ENCODE measurements around the gene HOXD12. TPM values are rescaled to one million over a fixed set of nuclear protein-coding genes. Genes with fewer than 3 reads are reported as not detected.

The HOXD12 gene
- total RNA-seq, 1 experiment from 2014 or later: not detected

DNA sequence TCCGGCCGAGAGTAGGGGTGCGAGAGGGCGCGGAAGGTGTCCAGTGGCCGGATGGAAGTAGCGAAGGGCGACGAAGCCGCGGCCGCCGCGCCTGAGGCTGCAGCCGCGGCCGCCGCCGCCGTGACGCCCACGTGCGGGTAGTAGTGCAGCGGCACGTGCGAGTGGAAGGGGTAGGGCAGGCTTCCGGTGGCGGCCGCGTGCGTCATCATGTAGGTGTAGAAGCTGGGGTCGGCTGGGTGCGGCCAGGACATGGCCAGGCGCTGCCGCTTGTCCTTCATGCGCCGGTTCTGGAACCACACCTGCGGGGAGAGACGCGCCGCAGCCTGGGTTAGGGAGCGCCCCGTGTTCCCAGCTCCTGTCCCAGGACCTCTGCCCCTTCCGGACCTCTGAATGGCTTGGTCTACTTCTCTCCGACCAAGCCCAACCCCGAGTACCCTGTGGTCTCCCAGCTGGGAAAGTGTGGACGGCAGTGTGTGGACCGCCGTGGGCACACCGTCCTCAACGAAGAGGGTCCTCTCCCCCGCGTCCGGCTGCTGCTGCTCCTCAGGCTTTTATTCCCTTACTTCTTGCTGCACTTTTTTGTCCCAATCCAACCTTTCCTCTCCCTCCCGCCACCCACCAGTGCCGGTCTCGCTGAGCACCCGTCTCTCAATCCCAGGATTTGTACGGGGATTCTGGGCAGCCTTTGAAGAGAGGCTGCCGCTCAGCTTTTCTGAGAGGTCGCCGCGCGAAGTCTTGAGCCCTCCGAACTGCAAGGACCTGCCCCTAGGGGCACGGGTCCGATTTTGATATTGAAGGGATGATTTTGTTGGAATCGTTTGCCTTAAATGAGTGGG is 18.8 kb upstream of the HOXD12 start:
- no peak for DNase-seq (ENCODE audit: low spot score)

DNA sequence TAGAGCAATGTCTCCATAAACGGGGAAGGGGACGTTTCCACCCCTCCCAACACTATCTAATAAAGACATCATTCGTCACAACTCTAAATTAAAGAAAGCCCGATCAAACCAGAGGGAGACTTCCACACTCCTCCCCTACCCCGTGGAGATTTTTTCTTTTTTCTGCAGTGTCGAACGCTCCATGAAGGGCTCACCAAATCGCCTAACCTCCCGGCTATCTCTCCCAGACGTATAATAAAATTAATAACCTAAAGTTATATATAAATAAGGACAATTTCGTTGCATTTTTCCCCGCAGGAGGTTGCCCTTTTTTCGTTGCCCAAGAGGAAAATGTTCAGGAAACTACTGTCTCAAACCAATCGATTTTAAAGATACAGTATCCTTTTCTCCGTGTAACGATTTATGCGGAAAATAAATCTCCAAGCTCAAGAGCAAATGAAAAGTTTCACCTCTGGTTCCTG is 18.2 kb upstream of the HOXD12 start:
- no peak for DNase-seq (ENCODE audit: low spot score)

DNA sequence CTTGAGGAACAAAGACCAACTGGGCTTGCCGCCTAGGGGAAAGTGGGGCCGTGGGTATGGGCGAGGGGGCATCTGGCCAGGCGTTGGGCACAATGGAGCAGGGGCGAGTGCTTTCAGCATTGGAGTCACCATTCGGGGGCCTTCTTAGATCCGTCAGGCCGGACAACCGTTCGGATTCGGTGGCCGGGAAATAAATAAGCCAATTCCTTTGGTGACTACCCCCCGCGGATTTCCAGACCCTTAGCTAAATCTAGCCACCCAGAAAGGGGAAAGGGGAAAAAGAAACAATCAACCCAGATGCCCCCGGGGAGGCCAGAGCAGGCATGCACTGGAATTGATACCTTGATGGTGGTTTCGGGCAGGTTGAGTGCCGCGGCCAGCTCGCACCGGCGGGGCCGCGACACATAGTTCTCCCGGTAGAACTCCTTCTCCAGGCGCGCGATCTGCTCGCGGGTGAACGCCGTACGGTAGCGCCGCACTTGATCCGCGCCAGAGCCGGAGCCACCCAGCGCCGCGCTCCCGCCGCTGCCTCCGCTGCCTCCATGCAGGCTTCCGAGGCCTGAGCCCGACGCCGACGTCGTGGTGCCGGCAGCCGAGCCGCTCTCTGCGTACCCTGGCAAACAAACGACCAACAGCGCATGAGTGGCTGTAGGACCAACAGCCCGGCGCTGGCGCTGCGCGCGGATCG is 17.6 kb upstream of the HOXD12 start:
- DNase-seq (ENCODE audit: low spot score): no peak

DNA sequence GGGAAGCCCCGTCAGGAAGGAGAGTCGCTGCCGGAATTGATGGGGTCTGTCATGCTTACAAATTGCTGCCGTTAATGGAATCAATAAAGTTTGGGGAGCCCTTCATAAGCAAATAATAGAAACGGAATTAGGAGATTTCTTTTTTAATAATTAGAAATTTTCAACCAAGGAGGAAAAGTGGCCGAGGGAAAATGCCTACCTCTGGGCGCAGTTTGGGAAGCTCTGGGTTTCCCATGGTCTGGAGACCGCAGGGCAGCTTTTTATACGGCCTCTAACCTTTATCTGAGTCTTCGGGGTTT is 17.1 kb upstream of the HOXD12 start:
- DNase-seq (ENCODE audit: low spot score): no peak

DNA sequence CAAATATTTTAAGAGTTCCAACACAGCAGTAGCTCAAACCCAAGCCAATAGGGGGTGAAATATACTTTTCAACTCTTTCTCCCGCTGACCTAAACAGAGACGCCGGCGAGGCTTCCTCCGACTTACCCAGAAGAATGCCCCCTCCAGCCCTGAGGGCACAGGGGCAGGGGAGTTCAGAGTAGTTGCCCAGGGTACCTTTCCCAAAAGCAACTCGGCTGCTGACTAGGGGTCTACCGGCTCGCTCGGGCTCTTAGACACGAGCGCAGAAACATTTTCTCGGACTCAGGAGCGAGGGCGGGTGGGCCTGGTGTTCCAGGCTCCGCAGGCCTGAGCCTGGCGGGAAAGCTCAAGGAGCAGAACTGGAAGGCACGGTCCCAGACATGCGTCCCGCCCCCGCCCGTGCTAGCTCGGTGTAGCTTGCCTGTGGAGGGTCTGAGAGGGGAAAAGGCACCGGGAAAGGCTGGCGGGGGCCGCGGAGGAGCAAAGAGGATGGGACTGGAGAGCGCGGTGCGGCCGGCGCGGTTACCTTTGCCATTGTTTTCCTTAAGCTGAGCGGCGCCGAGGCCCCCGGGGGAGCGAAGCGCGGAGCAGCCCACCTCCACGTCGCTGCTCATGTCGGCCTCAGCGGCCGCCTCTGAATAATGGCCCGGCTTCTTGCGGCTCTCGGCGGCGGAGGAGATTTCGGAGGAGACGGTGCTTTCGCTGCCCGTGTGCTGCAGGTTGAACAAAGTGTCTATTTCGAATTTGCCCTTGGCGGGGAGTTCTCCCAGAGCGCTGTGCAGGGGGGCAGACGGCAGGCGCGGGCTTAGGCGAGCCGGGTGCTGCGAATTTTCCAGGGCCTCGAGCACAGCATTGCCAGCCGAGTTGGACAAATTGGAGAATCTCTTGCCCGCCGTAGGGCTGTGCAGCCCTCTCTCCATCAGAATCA is 16.5 kb upstream of the HOXD12 start:
- no peak for DNase-seq (ENCODE audit: low spot score)

DNA sequence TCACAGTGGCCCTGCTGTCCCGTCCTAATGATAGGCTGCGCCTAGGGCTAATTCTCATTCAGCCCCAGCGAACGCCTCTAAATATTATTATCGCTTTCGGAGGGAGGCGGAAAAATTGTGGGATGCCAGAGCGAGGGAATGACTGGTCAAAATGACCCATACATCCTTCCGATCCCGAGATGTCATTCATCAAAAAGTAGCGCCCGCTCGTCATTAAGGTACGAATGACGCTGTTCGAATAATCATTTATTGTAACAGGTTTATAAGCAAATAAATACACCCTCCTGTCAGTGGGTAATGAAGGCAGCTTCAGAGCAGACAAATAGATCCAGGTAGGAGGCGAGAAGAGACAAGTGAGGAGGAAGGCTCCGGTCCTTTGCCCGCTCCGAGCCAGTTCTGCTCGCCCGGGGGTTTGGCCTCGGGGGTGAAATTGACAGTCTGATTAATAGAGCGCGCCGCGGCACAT is 15.8 kb upstream of the HOXD12 start, which contains the start of gene EVX2:
TSS of gene EVX2 (minus strand) at position 167 of the 466 bp plus-strand sequence. CDS start 186 bp downstream, outside the sequence.
- DNase-seq (ENCODE audit: low spot score): no peak

DNA sequence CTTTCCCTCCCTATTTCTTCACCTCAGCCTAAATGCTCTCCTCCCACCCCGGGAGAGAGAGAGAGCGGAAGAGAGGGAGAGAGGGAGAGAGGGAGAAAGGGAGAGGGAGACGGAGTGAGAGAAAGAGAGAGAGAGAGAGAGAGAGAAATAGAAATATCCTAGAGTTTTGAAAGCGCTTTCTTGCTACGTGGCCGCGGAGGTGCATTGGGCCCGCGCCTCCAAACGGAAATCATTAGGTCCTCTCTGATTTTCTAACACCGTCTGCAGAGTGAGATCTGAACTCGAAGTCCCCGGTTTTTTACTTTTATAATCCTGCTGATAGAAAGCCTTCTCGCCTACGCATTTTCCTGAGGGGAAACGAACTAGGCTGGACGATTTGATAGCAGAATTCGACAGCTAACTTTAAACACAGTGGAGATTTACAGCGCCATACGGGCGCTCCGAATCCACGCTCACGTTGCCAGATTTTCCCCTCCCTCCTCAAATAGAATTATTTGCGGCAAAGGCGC is 14.9 kb upstream of the HOXD12 start:
- no peak for DNase-seq (ENCODE audit: low spot score)

DNA sequence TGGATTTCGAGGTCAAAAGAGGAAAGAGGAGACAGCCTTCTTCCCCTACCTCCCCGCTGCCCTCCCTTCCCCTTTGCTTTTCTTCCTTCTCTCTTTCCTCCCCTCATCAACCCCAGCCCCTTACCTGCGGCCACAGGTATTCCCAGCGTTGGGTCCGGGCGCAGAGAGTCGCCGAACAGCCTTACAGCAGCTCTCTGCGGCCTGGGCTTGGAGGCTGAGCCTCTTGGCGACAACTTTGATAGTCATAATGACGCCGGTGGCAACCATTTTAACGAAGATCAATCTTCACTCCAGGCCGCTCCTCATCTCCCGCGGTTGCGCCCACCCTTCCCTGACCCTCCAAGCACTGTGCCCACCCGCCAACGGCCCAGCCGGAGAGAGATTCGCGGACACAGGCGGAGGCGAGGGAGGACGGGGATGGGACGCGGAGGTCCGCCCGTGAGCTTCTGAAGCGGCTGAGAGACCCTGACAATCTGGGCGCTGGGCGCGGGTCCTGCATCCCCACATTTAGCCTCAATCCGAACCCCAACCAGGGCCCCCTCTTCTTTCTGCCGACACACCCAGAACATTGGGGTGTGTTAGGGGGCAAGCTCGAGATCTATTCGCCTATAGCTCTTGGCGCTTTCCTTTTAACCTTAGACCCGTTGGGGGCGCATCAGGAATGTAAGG is 14.3 kb upstream of the HOXD12 start:
- DNase-seq (ENCODE audit: low spot score): no peak

DNA sequence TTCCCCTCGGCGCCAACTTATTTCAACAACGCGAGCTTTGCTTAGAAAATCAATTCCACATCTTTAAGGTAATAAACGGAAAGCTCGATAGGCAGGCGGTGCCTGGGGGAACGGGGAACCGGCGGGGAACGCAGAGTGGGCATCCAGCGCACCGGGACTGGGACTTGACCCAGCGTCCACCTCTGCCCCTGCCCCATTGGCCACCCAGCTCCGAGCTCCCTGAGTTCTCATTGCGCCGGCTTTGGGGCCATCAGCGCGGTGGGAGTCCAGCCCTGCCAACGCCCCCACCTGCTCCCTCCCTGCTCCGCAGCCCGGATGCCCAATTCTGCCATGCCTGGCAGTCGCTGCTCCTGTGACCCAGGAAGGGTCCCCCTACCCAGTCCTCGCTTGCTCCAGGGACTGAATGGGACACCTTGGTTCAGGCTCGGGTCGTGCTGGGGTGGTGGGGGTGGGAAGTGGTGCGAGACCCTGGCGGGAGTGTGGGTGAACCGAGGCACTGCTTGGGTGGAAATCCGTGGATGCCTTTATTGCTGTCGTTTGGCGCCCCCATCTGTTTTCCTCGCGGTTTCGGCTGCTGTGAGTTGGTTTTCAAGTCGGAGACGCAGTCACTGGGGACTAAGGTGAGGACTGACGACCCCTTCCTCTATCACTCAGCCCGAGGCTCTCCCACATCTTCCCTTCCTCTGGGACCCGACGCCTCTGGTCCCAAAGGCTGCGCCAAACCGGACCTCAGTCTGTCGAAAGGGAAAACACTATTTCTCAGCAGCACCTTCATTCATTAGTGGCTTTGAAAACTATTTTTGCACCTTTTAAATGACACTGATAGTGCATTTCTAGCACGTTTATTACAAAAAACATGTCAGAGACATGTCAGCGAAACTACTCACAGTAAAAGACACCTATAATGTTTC is 13.5 kb upstream of the HOXD12 start:
- no peak for DNase-seq (ENCODE audit: low spot score)

DNA sequence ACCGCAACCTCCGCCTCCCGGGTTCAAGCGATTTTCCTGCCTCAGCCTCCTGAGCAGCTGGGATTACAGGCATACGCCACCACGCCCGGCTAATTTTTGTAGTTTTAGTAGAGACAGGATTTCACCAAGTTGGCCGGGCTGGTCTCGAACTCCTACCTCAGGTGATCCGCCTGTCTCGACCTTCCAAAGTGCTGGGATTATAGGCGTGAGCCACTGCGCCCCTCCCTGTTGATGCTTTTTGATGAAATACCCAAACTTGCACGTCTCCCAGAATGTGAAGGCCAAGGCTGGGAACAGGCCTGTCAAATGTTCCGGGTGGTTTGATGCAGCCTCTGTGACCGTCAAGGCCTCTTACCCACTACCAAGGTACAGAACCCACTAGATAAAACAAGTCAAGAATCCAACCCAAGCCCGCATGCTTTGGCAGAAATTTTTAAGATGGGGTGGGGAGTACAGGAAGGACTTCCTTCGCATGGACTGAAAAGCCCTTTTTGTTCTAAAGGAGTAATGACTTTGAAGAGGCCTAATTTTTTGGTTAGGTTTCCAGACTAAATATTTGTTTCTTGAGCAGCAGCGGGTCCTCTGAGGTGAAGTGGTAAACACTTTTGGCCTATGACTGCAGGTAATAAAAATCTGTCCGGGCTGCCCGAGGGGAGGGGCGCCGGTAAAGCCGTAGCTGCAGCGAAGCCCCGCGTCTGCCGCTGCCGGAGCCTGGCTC is 12.1 kb upstream of the HOXD12 start:
- no peak for DNase-seq (ENCODE audit: low spot score)

DNA sequence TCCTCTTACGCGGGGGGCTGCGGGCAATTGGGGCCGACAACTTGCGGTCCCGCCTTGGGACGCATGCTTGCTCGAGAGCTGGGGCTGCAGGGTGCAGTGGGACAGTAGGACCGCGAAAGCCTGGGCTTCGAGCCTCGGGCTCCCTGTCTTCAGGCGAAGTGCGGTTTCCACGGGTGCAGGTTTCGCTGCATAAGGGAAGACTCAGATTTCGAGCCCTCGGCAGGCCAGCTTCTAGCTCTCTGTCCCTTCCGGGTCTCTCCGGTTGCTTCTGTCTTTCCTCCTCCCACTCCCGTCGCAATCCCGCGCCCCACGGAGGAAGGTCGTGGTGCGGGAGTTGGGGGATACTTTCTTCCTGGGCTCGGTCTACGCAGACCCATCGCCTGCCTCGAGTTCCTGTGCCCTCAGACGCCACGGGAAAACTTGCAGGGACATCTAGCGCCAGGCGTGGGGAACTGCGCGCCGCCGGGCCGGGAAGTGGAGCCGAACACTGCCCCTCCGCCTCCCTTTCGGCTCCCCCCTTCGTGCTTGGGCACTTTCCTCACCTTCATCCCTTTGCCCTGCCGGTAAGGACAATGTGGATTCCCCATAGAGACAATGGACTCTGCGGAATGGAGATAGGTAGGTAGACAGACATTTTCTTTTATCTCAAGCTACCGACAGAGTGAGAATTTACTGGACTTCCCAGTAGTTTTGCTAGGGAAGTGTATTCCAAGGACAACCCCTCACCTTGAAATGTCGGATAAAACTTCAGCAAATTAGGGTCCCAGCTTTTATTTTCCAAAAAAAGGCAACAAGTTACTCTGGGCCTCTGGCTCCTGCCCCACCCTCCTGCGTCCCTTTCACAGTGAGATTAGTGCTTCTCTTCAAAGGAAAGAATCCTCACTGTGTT is 11.3 kb upstream of the HOXD12 start:
- no peak for DNase-seq (ENCODE audit: low spot score)

DNA sequence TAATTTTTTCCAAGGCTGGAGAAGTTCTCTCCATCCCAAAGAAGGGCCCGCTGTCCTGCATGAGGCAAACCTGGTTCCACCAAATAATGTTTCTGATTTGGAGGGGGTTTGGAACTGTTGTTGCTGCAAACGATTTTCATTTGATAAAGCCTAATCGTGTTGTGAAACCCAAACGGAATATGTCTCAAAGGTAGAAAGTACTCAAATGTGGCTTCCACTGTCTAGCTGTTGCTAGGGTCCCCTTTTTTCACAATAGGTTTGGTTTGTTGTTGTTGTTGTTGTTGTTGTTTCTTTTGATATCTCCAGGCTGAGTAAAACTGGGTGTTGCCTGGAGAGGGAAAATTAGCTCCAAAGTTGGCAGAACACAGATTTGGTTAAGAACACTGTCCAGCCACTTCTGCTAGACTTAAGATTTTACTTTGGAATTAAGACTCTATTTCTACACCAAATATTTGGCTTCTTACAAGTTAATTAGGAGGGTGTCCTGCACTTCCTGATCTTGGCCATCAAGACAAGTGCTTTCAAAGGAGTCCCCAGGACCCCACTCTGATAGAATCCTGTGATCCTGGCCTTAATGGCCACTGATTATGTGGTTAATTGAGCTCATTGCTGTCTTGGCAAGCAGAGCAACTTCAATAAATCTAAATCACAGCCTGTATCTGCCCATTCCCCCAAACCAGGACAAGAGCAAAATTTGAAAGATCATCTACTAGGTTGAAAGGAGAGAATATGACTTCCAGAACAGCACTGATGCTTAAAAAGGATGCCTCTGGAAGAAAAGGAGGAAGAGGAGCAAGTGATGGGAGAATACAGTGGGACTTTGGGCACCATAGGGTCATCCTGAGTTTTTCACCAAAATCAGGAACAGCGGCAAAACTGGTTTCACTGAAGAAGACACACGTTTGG is 10.4 kb upstream of the HOXD12 start:
- DNase-seq (ENCODE audit: low spot score): no peak

DNA sequence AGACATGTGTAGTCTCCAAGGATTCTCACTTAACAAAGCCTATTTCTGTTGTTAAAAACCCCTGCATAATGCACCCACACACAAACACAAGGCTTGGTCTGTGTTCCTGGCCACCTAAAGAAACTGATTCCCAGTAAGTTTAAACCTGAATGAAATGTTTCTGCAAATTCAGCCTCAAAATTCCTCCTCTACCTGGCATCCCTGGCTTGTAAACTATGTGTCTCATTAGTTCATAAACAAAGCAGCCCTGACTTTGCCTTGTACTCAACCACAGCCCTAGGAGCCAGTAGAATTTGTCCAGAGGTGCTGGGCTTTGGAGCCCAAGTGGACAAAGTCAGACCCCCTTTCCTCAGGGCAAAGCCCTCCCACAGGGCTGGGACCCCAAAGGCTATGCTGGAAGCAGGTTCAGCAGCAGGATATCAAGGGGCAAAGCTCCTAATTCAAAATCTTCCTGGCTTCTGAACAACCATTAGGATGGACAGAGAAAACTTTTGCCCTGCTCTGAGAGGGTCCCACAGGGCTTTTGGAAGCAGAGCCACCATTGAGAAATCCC is 9.7 kb upstream of the HOXD12 start:
- no peak for DNase-seq (ENCODE audit: low spot score)

DNA sequence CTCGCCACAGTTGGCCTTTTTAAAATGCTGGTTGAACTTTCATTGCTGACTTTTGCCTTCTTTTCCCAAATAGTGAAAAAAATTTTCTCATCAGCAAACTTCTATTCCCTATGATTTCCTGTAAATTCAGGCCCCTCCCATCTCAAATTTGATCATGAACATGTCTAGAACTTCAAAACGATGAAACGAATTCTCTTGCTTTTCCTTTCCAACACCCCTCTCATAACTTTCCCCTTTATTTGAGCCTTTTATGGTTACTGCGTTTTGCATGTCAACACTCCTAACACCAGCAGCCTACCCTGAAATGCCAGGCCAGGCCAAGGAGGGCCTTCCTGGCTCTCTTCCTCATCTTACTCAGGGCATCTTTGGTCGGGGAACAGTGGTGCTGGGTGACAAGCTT is 8.7 kb upstream of the HOXD12 start:
- no peak for DNase-seq (ENCODE audit: low spot score)

DNA sequence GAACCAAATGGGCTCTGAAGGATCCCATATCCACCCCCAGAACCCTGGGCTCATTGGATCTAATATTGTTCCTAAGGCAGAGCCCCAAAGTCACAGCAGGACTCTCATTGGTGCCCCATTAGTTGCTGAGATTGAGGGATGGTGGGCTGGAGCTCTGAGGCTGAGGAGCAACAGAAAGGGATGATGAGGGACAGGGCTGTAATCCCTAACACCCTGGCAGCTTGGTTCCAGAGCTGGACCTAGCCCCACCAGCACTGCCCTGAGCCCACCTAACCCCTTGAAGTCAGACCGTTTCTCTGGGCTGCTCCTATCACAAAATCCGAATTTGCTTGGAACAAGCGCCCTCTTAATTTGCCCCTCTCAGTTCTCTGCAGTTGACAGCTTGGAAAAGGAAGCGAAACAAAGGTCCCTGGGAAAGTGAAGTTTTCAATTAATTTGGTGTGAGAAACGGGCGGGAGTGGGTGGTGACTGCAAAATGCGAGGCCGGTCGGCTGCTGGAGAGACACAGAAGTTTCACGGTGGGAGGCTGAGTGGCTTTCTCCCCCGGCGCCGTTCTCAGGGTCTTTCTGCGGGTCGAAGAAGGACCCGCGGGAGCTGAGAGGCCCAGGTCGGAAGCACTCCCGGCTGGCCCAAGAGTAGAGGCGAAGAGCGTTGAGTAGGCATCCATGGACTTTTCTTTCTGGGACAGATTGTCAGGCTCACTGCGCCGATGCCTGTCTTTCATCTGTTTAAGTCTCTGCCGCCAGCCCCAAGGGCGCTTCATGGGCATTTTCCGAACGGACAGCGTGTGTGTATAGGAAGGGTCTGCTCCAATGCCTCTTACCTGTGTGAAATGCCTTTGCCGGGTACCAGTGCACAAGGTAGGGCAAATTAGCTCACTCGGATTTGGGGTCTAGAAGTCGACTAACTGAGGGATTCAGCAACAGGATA is 8.0 kb upstream of the HOXD12 start:
- no peak for DNase-seq (ENCODE audit: low spot score)

Data from A172 (cell line).